Nephron progenitor cell (in vitro differentiated cells): Measurements from ENCODE around the gene GRHL1.

Experiments used
- DNase-seq: peaks from one replicate; pipeline ENCODE4 v3.0.0; 2021
- H3K27ac Mint-ChIP-seq: 2 replicates; pipeline ENCODE4 v1.8.0; 2021; ENCODE audit warnings: mild to moderate bottlenecking, moderate library complexity, mixed read lengths
- H3K27me3 Mint-ChIP-seq: 2 replicates; pipeline ENCODE4 v1.8.0; 2021; ENCODE audit warnings: mild to moderate bottlenecking, low read depth, mixed read lengths; ENCODE audit not compliant: poor library complexity
- H3K36me3 Mint-ChIP-seq: 2 replicates; pipeline ENCODE4 v1.8.0; 2021; ENCODE audit warnings: low read depth, mixed read lengths
- H3K4me1 Mint-ChIP-seq: 2 replicates; pipeline ENCODE4 v1.8.0; 2021; ENCODE audit warnings: mixed read lengths
- H3K4me3 Mint-ChIP-seq: 2 replicates; pipeline ENCODE4 v1.8.0; 2021; ENCODE audit warnings: mild to moderate bottlenecking, moderate library complexity, mixed read lengths
- H3K9me3 Mint-ChIP-seq: 2 replicates; pipeline ENCODE4 v1.8.0; 2021; ENCODE audit warnings: mild to moderate bottlenecking, moderate library complexity, mixed read lengths
- CTCF ChIP-seq: fragments of 200-600 bp; sonication (generic); IDR thresholded peaks from 2 replicates; pipeline ENCODE4 v1.5.0; 2021; ENCODE audit warnings: antibody characterized with exemption

GRHL1 gene

GRCh38 chr2:9949992-9950520 is 1.4 kb upstream of the GRHL1 start:
- peaks cover 15% of the 10 kb centered on the region for H3K4me1 Mint-ChIP-seq
- DNase-seq, result no peak
- no peak overlapping the region for H3K27ac Mint-ChIP-seq
- no peaks in the 10 kb centered on the region for H3K9me3 Mint-ChIP-seq
- no peak for TF ChIP-seq CTCF
- H3K4me3 Mint-ChIP-seq, result peak overlapping the region; percentile 79
- H3K36me3 Mint-ChIP-seq, result no peaks in the 10 kb centered on the region
- H3K27me3 Mint-ChIP-seq, result peaks cover 82% of the 10 kb centered on the region

- H3K36me3 Mint-ChIP-seq, result no peaks in the 10 kb centered on the region
- H3K9me3 Mint-ChIP-seq, result no peaks in the 10 kb centered on the region
- H3K27ac Mint-ChIP-seq, result no peak overlapping the region
- H3K4me1 Mint-ChIP-seq, result peaks cover 15% of the 10 kb centered on the region
- peak; percentile 69 for DNase-seq
- H3K27me3 Mint-ChIP-seq, result peaks cover 85% of the 10 kb centered on the region
- H3K4me3 Mint-ChIP-seq, result peak overlapping the region; percentile 79
- TF ChIP-seq CTCF, result no peak
These were observed 797 bp upstream of the GRHL1 start for GRCh38 chr2:9950521-9951271.

GRCh38 chr2:9951272-9951521 is 296 bp upstream of the GRHL1 start:
- Mint-ChIP-seq H3K27me3 (peaks cover 83% of the 10 kb centered on the region), H3K27ac (no peak overlapping the region), H3K36me3 (no peaks in the 10 kb centered on the region), H3K4me3 (peak overlapping the region; percentile 79), H3K4me1 (peaks cover 15% of the 10 kb centered on the region), H3K9me3 (no peaks in the 10 kb centered on the region)
- no peak for TF ChIP-seq CTCF
- no peak for DNase-seq

GRCh38 chr2:9952286-9952737 is 819 bp downstream of the GRHL1 start:
- no peak for DNase-seq

GRCh38 chr2:9952856-9953503 is 1.5 kb downstream of the GRHL1 start:
- no peaks in the 10 kb centered on the region for H3K9me3 Mint-ChIP-seq
- no peak for DNase-seq
- H3K36me3 Mint-ChIP-seq, result no peaks in the 10 kb centered on the region
- no peak for TF ChIP-seq CTCF
- H3K27ac Mint-ChIP-seq, result no peak overlapping the region
- peaks cover 76% of the 10 kb centered on the region for H3K27me3 Mint-ChIP-seq
- H3K4me3 Mint-ChIP-seq, result peak overlapping the region; percentile 77
- H3K4me1 Mint-ChIP-seq, result peaks cover 15% of the 10 kb centered on the region

More at GRCh38 chr2:9952286-9952737, 819 bp downstream of the GRHL1 start:
- Mint-ChIP-seq H3K4me1 (peaks cover 15% of the 10 kb centered on the region), H3K36me3 (no peaks in the 10 kb centered on the region), H3K4me3 (peak overlapping the region; percentile 77), H3K9me3 (no peaks in the 10 kb centered on the region), H3K27me3 (peaks cover 78% of the 10 kb centered on the region), H3K27ac (no peak overlapping the region)
- no peak for TF ChIP-seq CTCF

GRCh38 chr2:9954136-9954535 is 2.6 kb downstream of the GRHL1 start:
- TF ChIP-seq CTCF, result no peak
- Mint-ChIP-seq H3K36me3 (no peaks in the 10 kb centered on the region), H3K9me3 (no peaks in the 10 kb centered on the region), H3K27ac (no peak overlapping the region), H3K4me1 (peaks cover 15% of the 10 kb centered on the region), H3K27me3 (peaks cover 64% of the 10 kb centered on the region), H3K4me3 (no peak overlapping the region)
- no peak for DNase-seq
